WI38 (cell line): ENCODE results near the gene FAM114A2.

Experiments
- H3K4me3 ChIP-seq: 2 replicates; pipeline ENCODE4 v1.5.1; 2011; ENCODE audit warnings: low read depth, mild to moderate bottlenecking, control low read depth, low read length
- CTCF ChIP-seq: IDR thresholded peaks from 2 replicates; pipeline ENCODE4 v1.5.1; 2012; ENCODE audit warnings: low read depth, mild to moderate bottlenecking, control low read depth, low read length

The FAM114A2 gene

DNA sequence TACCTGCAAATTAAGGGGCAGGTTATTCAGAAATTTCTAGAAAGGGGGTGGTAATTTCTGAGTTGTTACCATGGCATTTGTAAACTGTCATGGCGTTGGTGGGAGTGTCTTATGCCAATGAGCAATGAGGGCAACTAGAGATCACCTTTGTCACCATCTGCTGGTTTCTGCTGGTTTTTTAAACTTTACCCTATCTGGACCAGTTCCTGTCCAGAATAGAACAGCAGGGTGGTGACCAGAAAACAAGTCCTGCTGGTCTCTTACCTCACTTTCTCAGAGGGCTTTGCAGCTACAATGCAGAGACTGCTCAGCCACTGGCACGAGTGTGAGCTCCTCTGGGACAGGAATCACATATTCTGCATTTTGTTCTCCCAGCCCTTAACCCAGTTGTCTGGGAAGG lies 51.4 kb downstream of the FAM114A2 start:
- no peak for TF ChIP-seq CTCF
- no peak overlapping the region for H3K4me3 ChIP-seq

DNA sequence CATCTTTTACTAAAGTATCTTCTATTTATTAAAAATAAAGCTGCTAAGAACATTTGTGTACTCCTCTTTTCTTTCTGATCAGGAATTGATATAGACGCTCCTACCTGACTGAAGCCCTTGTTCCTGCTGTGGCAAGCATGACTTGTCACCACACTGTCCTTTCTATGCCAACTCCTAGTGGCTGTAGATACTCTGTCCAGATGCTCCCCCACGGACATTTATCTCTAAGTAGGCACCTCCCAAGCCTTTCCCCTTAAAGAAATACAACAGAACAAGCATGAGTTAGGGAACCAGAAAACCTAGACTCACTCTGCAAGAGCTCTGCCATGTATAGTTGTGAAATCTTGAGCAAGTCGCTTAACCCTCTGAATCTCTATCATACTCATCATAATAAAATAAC lies 53.2 kb downstream of the FAM114A2 start:
- no peak for TF ChIP-seq CTCF
- no peak overlapping the region for H3K4me3 ChIP-seq

- H3K4me3 ChIP-seq: no peak overlapping the region
- no peak for TF ChIP-seq CTCF
Measured at GRCh38 chr5:153983885-153984284, 54.8 kb downstream of the FAM114A2 start.

DNA sequence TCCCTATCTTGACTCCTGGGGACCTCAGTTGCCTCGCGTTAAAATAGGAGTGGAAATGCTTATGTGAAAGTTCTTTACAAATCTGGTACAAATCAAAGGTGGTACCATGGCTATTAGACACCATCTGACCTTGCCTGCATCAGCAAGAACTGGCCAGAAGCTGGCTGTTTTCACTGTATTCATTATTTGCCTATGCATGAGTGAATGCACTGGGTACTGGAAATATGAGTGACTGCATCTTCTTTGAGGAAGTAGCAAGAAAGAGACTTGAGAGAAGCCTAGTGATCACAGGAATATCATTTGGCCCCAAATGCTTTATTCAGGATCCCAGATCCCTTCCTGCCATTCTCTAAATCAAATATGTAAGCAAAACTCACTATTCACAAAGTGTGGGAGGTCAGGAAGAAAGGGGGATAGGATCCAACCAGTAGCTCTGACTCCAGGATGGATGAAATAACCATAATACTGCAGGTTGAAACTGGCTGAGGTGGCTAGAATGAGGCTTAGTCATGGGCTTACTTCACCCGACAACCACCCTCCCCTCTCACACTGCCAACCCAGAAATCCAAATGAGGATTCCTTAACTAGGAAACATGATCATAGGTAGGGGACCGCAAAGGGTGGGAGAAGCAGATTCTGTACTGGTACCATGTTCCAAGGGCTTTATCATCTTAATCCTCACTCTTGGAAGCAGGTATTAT lies 56.7 kb downstream of the FAM114A2 start:
- TF ChIP-seq CTCF: no peak
- H3K4me3 ChIP-seq: no peak overlapping the region

DNA sequence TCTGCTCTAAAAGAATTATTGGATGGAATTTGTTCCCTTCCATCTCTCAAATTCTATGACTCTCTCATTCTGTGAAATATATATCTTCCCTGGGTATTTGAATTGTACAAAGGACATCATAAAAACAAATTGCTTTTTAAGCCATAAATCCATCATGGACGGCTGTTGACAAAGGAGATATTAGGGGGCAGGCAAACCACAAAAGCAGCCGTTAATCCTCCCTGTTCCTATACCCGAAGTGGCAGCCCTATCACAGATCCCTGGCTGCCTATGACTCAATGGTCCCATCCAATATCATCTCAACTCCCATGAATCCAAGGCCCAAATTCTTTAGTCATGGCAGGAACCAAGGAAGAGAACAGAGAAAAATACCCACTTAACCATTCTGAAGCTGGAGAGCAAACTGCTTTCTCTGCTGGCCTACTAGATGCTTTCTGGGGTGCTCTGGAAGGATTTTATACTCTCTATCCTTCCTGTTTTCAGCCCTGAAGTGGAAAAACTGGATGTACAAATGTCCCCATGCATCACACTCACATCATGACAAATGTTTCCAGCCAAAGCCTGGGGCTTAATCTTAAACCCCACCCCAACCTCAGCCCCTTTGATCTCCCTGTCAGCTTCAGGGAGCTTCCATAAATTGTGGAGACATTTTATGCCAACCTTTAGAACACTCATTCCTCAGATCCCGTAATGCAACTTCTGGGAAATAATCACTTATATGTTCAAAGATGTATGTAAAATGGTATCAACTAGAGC lies 59.5 kb downstream of the FAM114A2 start:
- no peak overlapping the region for H3K4me3 ChIP-seq
- TF ChIP-seq CTCF: no peak

GRCh38 chr5:153974813-153975163 lies 63.9 kb downstream of the FAM114A2 start:
- H3K4me3 ChIP-seq: no peak overlapping the region
- no peak for TF ChIP-seq CTCF

- no peak overlapping the region for H3K4me3 ChIP-seq
Measured at GRCh38 chr5:153974131-153974812, 64.4 kb downstream of the FAM114A2 start.

More at GRCh38 chr5:153974131-153974812, 64.4 kb downstream of the FAM114A2 start:
- peak; percentile 64 for TF ChIP-seq CTCF
